T-cell (primary cell): ENCODE results near the gene CENPW. TPM values are rescaled to one million over a fixed set of nuclear protein-coding genes. Genes with fewer than 3 reads are reported as not detected.

Experiments used
- ATAC-seq, 4 experiments: fragments of 200-7000 bp in 3 of 4; fragments of 150-1000 bp in 1 of 4; cut with Tn5 transposase; replicated peaks in 1 of 4; 1 replicate in 3 of 4; 2 replicates in 1 of 4; pipeline ENCODE4 v1.10.0; 2021; ENCODE audit warnings: moderate library complexity in 3 of 4, mild to moderate bottlenecking in 2 of 4, moderate number of reproducible peaks in 1 of 4
- CTCF ChIA-PET, 2 donors: fragments of 300-600 bp; sonication (Branson Sonifier 250); formaldehyde crosslinking; loops; one replicate each; lab custom pipeline; 2022; ENCODE audit warnings: antibody characterized with exemption in 2 of 2; lab: Charles Lee
- POLR2A ChIA-PET, 2 donors: fragments of 300-600 bp; sonication (Branson Sonifier 250); formaldehyde crosslinking; loops; one replicate each; lab custom pipeline; 2022; ENCODE audit warnings: antibody characterized with exemption in 2 of 2; lab: Charles Lee
- DNase-seq, 35 experiments: peaks; one replicate each; pipeline versions ENCODE4 v3.0.0 to v3.0.0-alpha.2; 2013 to 2023
- H3K27ac ChIP-seq: one replicate; pipeline ENCODE4 v1.5.1; 2013; ENCODE audit warnings: low read length
- H3K27me3 ChIP-seq, 2 experiments: replicated peaks in 1 of 2; 1 replicate in 1 of 2; 2 replicates in 1 of 2; pipeline versions ENCODE4 v1.6.1 to v1.7.0; 2013; ENCODE audit warnings: low read length in 1 of 2, mixed read lengths in 1 of 2; ENCODE audit not compliant: control insufficient read depth in 2 of 2, insufficient read depth in 2 of 2; ENCODE audit errors: extremely low read depth in 1 of 2
- H3K36me3 ChIP-seq, 2 donors: 1 replicate in 1 of 2; 2 replicates in 1 of 2; pipeline versions ENCODE4 v1.6.1 to v1.7.0; 2013; ENCODE audit warnings: low read length in 1 of 2; ENCODE audit not compliant: control insufficient read depth in 2 of 2, insufficient read depth in 1 of 2; ENCODE audit errors: extremely low read depth in 1 of 2
- H3K4me1 ChIP-seq, 2 experiments: 1 replicate in 1 of 2; 2 replicates in 1 of 2; pipeline versions ENCODE4 v1.6.1 to v1.7.0; 2013; ENCODE audit warnings: low read length in 2 of 2, mixed read lengths in 1 of 2; ENCODE audit not compliant: insufficient read depth in 2 of 2, control insufficient read depth in 1 of 2; ENCODE audit errors: extremely low read depth in 1 of 2
- H3K4me3 ChIP-seq, 2 donors: 1 replicate in 1 of 2; 2 replicates in 1 of 2; pipeline versions ENCODE4 v1.5.1 to v1.7.0; 2013; ENCODE audit warnings: mild to moderate bottlenecking in 2 of 2, low read length in 1 of 2, moderate library complexity in 1 of 2; ENCODE audit not compliant: control insufficient read depth in 1 of 2; ENCODE audit errors: extremely low read depth in 1 of 2
- H3K9me3 ChIP-seq: 2 replicates; pipeline ENCODE4 v1.7.0; 2013
- H3K27ac Mint-ChIP-seq, 2 donors: one replicate each; pipeline ENCODE4 v1.8.0; 2020 to 2021; ENCODE audit warnings: mild to moderate bottlenecking in 2 of 2, mixed read lengths in 2 of 2
- H3K27me3 Mint-ChIP-seq, 2 donors: one replicate each; pipeline ENCODE4 v1.8.0; 2021 to 2022; ENCODE audit warnings: mixed read lengths in 2 of 2
- H3K36me3 Mint-ChIP-seq: one replicate; pipeline ENCODE4 v1.8.0; 2021; ENCODE audit warnings: mixed read lengths
- H3K4me1 Mint-ChIP-seq, 3 donors: one replicate each; pipeline ENCODE4 v1.8.0; 2020 to 2022; ENCODE audit warnings: mixed read lengths in 3 of 3, mild to moderate bottlenecking in 1 of 3
- H3K4me3 Mint-ChIP-seq, 3 donors: one replicate each; pipeline ENCODE4 v1.8.0; 2020 to 2022; ENCODE audit warnings: mild to moderate bottlenecking in 3 of 3, mixed read lengths in 3 of 3, moderate library complexity in 3 of 3
- H3K9me3 Mint-ChIP-seq, 3 donors: one replicate each; pipeline ENCODE4 v1.8.0; 2020 to 2022; ENCODE audit warnings: mixed read lengths in 3 of 3
- WGBS: methylation state at CpG from one replicate; pipeline ENCODE4 v1.1.5; 2013; ENCODE audit warnings: missing lambda C conversion rate; ENCODE audit not compliant: insufficient coverage; 5-methylcytosine and 5-hydroxymethylcytosine counted together
- total RNA-seq, 35 experiments: library from RNA in 6 of 35; stranded (reverse) in 6 of 35; fragments of 120-200 nt in 1 of 35; gene quantifications; one replicate each; pipeline versions ENCODE4 v1.2.1 to v1.2.4 and lab custom pipeline; 2013 to 2026

CENPW gene
- total RNA-seq, 5 donors from 2014 or later (not counting 1 experiment from before 2014, with no cell fraction given): 1.2 to 4.1 (median 1.9) TPM

DNA sequence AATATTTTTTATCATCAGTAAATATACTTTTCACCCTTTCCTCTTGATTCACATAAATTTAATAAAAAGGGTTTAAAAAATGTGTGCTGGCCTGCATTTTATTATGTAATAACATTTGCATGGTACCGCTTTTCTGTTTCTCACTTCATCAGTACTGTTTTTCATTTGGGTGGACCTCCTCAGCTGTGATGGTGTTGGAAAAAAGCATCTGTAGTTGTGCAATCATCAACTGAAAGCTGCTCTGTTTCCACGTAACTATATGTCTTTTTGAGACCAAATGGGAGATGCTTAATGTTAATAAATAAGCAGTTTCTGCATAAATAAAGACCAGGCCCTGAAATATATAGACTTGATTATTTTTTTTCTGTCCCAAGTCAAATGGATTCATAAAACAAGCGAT, 31.6 kb upstream of the CENPW start:
- H3K27me3 Mint-ChIP-seq: peaks cover 2 to 4% of the 10 kb centered on the region in 2 donors
- H3K27ac Mint-ChIP-seq: no peak overlapping the region
- no peaks in the 10 kb centered on the region for H3K36me3 ChIP-seq
- H3K4me3 ChIP-seq: no peak overlapping the region
- H3K36me3 Mint-ChIP-seq: no peaks in the 10 kb centered on the region
- WGBS: no CpG with 5 or more reads among the region's 3 CpGs
- H3K27ac ChIP-seq: no peak overlapping the region
- no peaks in the 10 kb centered on the region for H3K27me3 ChIP-seq
- no peaks in the 10 kb centered on the region for H3K9me3 ChIP-seq
- ATAC-seq (no peak), DNase-seq (no peak)
- ChIA-PET POLR2A (no interaction called here), CTCF (no interaction called here)
- H3K4me1 Mint-ChIP-seq: no peaks in the 10 kb centered on the region
- no peaks in the 10 kb centered on the region for H3K9me3 Mint-ChIP-seq
- H3K4me3 Mint-ChIP-seq: no peak overlapping the region
- no peaks in the 10 kb centered on the region for H3K4me1 ChIP-seq

- H3K27ac ChIP-seq: no peak overlapping the region
- POLR2A ChIA-PET: no interaction called here
- CTCF ChIA-PET: no interaction called here
- no peaks in the 10 kb centered on the region for H3K27me3 Mint-ChIP-seq
- no peaks in the 10 kb centered on the region for H3K27me3 ChIP-seq
- no peaks in the 10 kb centered on the region for H3K36me3 ChIP-seq
- no peaks in the 10 kb centered on the region for H3K36me3 Mint-ChIP-seq
- DNase-seq (no peak), ATAC-seq (no peak)
- no peak overlapping the region for H3K4me3 ChIP-seq
- H3K27ac Mint-ChIP-seq: no peak overlapping the region
- no peaks in the 10 kb centered on the region for H3K4me1 ChIP-seq
- no peaks in the 10 kb centered on the region for H3K9me3 ChIP-seq
- WGBS: no CpG with 5 or more reads among the region's 1 CpG
- no peak overlapping the region for H3K4me3 Mint-ChIP-seq
- H3K4me1 Mint-ChIP-seq: no peaks in the 10 kb centered on the region
- no peaks in the 10 kb centered on the region for H3K9me3 Mint-ChIP-seq
Measured at GRCh38 chr6:126312013-126312665, 27.8 kb upstream of the CENPW start.

GRCh38 chr6:126313941-126314340, 26.0 kb upstream of the CENPW start:
- POLR2A ChIA-PET: no interaction called here
- H3K4me1 ChIP-seq: no peaks in the 10 kb centered on the region
- ATAC-seq: no peak
- Mint-ChIP-seq H3K4me1 (no peaks in the 10 kb centered on the region), H3K4me3 (no peak overlapping the region), H3K27ac (no peak overlapping the region), H3K9me3 (no peaks in the 10 kb centered on the region), H3K36me3 (no peaks in the 10 kb centered on the region), H3K27me3 (peaks cover 0 to 3% of the 10 kb centered on the region in 2 donors)
- H3K4me3 ChIP-seq: no peak overlapping the region
- CTCF ChIA-PET: no interaction called here
- no peak overlapping the region for H3K27ac ChIP-seq
- WGBS: no CpG with 5 or more reads among the region's 1 CpG
- DNase-seq: no peak
- H3K9me3 ChIP-seq: no peaks in the 10 kb centered on the region
- H3K27me3 ChIP-seq: no peaks in the 10 kb centered on the region
- no peaks in the 10 kb centered on the region for H3K36me3 ChIP-seq

GRCh38 chr6:126318797-126319196, 21.1 kb upstream of the CENPW start:
- no CpG with 5 or more reads among the region's 1 CpG for WGBS
- Histone ChIP-seq H3K27ac (no peak overlapping the region), H3K9me3 (no peaks in the 10 kb centered on the region), H3K36me3 (no peaks in the 10 kb centered on the region), H3K27me3 (peaks cover 0 to 2% of the 10 kb centered on the region in 2 experiments), H3K4me3 (no peak overlapping the region), H3K4me1 (no peaks in the 10 kb centered on the region)
- ATAC-seq: no peak
- Mint-ChIP-seq H3K4me1 (no peaks in the 10 kb centered on the region), H3K36me3 (no peaks in the 10 kb centered on the region), H3K27me3 (peaks cover 7 to 16% of the 10 kb centered on the region in 2 donors), H3K4me3 (no peak overlapping the region), H3K9me3 (no peaks in the 10 kb centered on the region), H3K27ac (no peak overlapping the region)
- ChIA-PET POLR2A (no interaction called here), CTCF (no interaction called here)
- DNase-seq: no peak

GRCh38 chr6:126333729-126334128, 6.2 kb upstream of the CENPW start:
- H3K27me3 Mint-ChIP-seq: no peaks in the 10 kb centered on the region
- no peak overlapping the region for H3K4me3 Mint-ChIP-seq
- WGBS: 100% methylated on average over 1 of the region's 2 CpGs
- H3K27me3 ChIP-seq: no peaks in the 10 kb centered on the region
- no peak for ATAC-seq
- no peaks in the 10 kb centered on the region for H3K36me3 Mint-ChIP-seq
- H3K4me3 ChIP-seq: no peak overlapping the region
- peaks cover 0 to 7% of the 10 kb centered on the region in 2 experiments for H3K4me1 ChIP-seq
- no peaks in the 10 kb centered on the region for H3K36me3 ChIP-seq
- H3K9me3 ChIP-seq: no peaks in the 10 kb centered on the region
- no peaks in the 10 kb centered on the region for H3K4me1 Mint-ChIP-seq
- ChIA-PET CTCF (no interaction called here), POLR2A (no interaction called here)
- no peak overlapping the region for H3K27ac Mint-ChIP-seq
- H3K27ac ChIP-seq: no peak overlapping the region
- no peaks in the 10 kb centered on the region for H3K9me3 Mint-ChIP-seq
- no peak for DNase-seq

DNA sequence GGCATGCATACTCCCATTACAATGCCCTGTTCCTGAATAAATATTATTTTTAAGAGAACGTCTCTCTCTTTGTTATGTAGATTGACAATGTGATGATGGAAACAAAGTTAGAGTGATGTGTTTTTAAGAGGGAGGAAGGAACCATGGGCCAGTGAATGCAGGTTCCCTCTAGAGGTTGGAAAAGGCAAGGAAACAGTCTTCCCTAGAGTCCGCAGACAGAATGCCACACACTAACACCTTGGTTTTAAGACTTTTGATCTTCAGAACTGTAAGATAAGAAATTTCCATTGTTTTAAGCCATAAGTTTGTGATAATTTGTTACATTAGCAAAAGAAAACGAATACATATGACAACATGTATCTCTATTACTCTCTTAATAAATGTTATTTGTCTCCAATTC, 4.7 kb upstream of the CENPW start:
- Histone ChIP-seq H3K36me3 (no peaks in the 10 kb centered on the region), H3K9me3 (no peaks in the 10 kb centered on the region), H3K4me3 (no peak overlapping the region), H3K4me1 (peaks cover under 1 to 7% of the 10 kb centered on the region in 2 experiments), H3K27me3 (no peaks in the 10 kb centered on the region), H3K27ac (no peak overlapping the region)
- POLR2A ChIA-PET: no interaction called here
- DNase-seq: no peak
- Mint-ChIP-seq H3K36me3 (no peaks in the 10 kb centered on the region), H3K27ac (no peak overlapping the region), H3K9me3 (no peaks in the 10 kb centered on the region), H3K4me3 (no peak overlapping the region), H3K27me3 (no peaks in the 10 kb centered on the region), H3K4me1 (no peaks in the 10 kb centered on the region)
- WGBS: no CpG with 5 or more reads among the region's 3 CpGs
- no peak for ATAC-seq
- CTCF ChIA-PET: no interaction called here
